Fibroblast of lung (primary cell): ENCODE data around the gene RERE.

ENCODE experiments used
- EZH2 ChIP-seq: IDR thresholded peaks from 2 replicates; pipeline ENCODE4 v1.5.1; 2012; ENCODE audit warnings: low read length, control low read depth, mild to moderate bottlenecking; ENCODE audit errors: missing control alignments
- TF ChIP-seq, protein P1 (sequence below), 2 donors: IDR thresholded peaks in 1 of 2; conservative IDR thresholded peaks in 1 of 2; 1 replicate in 1 of 2; 2 replicates in 1 of 2; pipeline ENCODE4 v1.5.1; 2011 to 2012; ENCODE audit warnings: low read length in 2 of 2, control low read depth in 1 of 2, inconsistent platforms in 1 of 2, low read depth in 1 of 2, mild to moderate bottlenecking in 1 of 2

DNA sequence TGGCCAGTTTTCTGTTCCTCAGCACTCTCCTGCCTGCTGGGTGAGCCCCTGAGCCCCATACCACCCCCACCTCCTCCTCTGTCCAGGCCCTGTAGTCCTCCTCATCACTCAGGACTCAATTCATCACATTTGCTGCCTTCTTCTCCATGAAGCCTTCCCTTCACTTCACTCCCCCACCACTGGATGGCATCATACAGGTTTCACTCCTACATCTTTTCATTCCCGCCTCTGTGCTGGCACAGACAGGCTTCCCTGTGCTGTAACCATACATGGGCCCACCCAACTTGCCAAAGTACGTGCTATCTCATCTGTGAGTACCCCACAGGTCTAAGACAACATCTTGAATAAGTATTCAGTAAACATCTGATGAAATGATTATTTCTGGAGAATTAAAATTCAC, 442.6 kb downstream of the RERE start:
- TF ChIP-seq, protein P1, sequence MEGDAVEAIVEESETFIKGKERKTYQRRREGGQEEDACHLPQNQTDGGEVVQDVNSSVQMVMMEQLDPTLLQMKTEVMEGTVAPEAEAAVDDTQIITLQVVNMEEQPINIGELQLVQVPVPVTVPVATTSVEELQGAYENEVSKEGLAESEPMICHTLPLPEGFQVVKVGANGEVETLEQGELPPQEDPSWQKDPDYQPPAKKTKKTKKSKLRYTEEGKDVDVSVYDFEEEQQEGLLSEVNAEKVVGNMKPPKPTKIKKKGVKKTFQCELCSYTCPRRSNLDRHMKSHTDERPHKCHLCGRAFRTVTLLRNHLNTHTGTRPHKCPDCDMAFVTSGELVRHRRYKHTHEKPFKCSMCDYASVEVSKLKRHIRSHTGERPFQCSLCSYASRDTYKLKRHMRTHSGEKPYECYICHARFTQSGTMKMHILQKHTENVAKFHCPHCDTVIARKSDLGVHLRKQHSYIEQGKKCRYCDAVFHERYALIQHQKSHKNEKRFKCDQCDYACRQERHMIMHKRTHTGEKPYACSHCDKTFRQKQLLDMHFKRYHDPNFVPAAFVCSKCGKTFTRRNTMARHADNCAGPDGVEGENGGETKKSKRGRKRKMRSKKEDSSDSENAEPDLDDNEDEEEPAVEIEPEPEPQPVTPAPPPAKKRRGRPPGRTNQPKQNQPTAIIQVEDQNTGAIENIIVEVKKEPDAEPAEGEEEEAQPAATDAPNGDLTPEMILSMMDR (conservative IDR thresholded peaks at IDR 0.05 in 1 of 2, IDR thresholded peaks at IDR 0.05 in 1 of 2; ENCODE audit: low read depth in 1 of 2, low read length in 2 of 2) = peak; percentile 45 to 56
- TF ChIP-seq EZH2 = no peak
